ENCODE results near the gene MARCHF10. TPM values are rescaled to one million over a fixed set of nuclear protein-coding genes. Genes with fewer than 3 reads are reported as not detected.

The MARCHF10 gene
- total RNA-seq, 4 donors from 2014 or later: 0.28 TPM; not detected in 3

DNA sequence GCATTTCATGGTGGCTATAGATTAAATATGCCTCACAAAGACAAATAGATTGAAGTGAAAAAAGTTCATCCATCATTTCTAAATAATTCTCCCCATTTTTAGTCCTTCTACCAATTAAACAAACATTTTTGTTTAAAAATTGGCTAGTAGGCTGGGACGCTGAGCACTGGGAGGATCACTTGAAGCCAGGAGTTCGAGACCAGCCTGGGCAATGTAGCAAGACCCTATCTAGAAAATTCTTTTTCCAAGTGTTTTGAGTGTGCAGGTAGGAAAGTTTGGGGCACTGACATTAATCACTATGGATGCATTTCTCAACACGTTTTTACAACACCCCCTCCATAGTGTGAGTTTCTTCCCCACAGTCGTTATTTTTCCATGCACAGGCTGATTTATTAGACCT, 123.9 kb downstream of the MARCHF10 start:
- DNase-seq (ENCODE audit: low spot score): no peak
- TF ChIP-seq, protein P1, sequence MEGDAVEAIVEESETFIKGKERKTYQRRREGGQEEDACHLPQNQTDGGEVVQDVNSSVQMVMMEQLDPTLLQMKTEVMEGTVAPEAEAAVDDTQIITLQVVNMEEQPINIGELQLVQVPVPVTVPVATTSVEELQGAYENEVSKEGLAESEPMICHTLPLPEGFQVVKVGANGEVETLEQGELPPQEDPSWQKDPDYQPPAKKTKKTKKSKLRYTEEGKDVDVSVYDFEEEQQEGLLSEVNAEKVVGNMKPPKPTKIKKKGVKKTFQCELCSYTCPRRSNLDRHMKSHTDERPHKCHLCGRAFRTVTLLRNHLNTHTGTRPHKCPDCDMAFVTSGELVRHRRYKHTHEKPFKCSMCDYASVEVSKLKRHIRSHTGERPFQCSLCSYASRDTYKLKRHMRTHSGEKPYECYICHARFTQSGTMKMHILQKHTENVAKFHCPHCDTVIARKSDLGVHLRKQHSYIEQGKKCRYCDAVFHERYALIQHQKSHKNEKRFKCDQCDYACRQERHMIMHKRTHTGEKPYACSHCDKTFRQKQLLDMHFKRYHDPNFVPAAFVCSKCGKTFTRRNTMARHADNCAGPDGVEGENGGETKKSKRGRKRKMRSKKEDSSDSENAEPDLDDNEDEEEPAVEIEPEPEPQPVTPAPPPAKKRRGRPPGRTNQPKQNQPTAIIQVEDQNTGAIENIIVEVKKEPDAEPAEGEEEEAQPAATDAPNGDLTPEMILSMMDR (IDR thresholded peaks at IDR 0.05): no peak
- no peak for ATAC-seq (ENCODE audit: low FRiP score)

DNA sequence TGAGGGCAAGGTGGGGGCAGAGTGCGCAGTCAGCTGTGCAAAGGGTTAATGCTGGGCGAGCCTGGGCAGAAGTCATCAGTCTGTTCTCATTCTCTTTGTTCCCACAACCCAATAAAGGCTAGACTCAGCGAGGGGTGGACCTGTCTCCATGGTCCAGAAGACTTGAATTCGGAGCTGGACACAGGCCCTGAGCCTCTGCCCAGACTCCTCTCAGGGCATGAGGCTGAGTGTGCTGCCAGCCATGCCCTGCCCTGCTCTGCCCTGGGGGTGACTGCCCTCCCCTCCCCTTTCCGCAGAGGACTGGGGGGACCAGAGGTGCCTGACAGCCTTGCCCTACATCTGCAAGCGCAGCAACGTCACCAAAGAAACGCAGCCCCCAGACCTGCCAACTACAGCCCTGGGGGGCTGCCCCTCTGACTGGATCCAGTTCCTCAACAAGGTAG, 126.2 kb downstream of the MARCHF10 start:
- TF ChIP-seq, protein P1 (IDR thresholded peaks at IDR 0.05): no peak
- DNase-seq (ENCODE audit: low spot score): no peak
- no peak for ATAC-seq (ENCODE audit: low FRiP score)

DNA sequence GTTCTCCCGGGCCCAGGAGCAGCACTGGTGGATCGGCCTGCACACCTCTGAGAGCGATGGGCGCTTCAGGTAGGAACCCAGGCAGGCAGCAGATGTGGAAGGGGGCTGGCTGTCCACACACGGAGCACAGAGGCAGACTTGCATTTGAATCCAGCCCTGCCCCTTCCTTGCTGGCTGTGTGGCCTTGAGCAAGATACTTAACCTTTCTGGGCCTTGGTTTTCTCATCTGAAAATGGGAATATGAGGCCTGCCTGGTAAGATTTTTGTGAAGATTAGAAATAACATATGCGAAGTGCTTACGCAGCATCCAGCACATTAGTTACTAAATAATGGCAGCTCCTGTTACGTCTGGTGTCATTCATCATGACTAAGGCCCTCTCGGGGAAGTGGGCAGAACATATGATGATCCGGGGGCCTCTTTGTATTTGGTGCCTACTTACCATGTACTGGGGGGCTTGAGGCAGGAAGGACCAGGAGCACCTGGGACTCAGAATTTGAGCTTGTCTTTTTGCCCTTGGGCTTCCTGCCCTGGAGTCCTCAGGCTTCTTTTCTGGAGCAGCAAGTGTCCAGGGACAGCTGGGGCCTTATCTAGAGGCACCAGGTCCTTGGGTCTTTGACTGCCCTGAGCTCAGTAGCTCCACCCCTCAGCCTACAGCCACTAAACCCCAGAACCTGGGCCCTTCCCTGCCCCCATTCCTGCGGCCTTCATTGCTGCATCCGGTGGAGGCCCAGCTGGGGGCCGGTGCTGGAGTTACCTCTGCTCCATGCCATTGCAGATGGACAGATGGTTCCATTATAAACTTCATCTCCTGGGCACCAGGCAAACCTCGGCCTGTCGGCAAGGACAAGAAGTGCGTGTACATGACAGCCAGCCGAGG, 126.8 kb downstream of the MARCHF10 start:
- no peak for ATAC-seq (ENCODE audit: low FRiP score)
- no peak for DNase-seq (ENCODE audit: low spot score)
- TF ChIP-seq, protein P1 (IDR thresholded peaks at IDR 0.05): no peak

DNA sequence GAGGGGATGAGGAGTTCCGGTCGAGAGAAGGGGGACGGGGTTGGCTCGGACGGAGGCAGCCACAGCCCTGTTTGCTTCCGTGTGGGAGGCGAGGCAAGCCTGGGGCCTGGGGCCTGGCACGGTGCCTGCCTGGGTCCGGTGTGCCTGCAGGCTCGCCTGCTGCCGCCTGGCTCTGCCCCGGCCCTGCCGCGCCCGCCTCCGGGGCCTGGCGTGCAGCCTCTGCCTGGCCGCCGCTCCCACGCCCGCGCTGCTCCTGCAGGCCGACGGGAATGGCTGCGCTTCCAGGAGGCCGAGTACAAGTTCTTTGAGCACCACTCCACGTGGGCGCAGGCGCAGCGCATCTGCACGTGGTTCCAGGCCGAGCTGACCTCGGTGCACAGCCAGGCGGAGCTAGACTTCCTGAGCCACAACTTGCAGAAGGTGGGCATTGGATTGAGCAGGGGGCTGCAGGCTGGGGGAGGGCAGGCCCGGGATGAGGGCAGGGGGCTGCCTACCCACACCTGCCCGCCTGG, 127.5 kb downstream of the MARCHF10 start:
- ATAC-seq (ENCODE audit: low FRiP score) (no peak), DNase-seq (ENCODE audit: low spot score) (no peak)
- TF ChIP-seq, protein P1 (IDR thresholded peaks at IDR 0.05): no peak

DNA sequence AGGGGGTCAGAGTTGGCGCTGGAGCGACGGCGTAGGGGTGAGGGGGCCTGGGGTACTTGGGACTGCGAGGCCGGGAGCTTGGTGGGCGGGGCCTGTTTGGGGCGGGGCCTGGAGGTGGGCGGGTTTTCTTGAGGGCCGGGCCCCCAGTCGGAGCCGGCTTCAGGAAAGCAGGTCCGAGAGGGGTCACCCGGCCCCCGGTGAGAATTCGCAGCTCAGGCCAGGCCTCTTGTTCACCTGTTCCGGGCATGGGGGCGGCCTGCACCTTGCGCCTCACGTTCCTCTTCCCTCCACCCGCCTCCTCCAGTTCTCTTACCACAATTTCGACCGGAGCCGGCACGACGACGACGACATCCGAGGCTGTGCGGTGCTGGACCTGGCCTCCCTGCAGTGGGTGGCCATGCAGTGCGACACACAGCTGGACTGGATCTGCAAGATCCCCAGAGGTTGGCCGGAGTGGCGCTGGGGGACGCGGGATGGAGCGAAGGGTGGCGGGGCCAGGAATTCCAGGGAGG, 128.2 kb downstream of the MARCHF10 start:
- DNase-seq (ENCODE audit: low spot score) (no peak), ATAC-seq (ENCODE audit: low FRiP score) (no peak)
- TF ChIP-seq, protein P1 (IDR thresholded peaks at IDR 0.05): no peak

DNA sequence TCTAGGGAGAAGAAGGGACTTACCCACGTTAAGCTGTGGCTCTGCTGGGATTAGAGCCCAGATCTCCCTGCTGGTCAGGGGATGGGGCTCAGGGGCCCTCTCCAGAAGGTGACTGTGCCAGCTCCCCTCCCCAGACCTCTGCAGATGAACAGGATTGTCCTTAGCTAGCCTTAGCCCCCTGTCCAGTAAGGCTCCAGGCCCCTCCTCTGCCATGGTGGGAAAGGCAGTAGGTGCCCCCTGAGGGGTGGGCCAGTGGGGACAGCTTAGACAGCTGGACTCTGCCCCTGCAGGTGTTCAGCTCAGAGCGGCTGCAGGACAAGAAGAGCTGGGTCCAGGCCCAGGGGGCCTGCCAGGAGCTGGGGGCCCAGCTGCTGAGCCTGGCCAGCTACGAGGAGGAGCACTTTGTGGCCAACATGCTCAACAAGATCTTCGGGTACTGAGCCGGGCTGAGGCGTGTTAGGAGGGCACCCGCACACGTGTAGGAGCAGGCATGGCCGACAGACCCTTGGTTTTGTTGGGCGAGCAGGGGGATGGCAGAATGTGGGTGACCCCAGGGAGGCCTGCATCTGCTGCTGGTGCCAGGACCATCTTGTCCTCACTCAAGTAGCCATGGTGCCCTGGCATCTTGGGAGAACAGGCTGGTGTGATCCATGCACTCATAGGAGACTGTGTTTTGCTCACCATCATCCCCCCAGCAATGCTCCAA, 129.7 kb downstream of the MARCHF10 start:
- DNase-seq (ENCODE audit: low spot score) (no peak), ATAC-seq (ENCODE audit: low FRiP score) (no peak)
- TF ChIP-seq, protein P1 (IDR thresholded peaks at IDR 0.05): no peak

Measured in omental fat pad (tissue), 4 donors.